Heart left ventricle (tissue), 13 donors: ENCODE measurements around the gene TGFB1.

Experiments used
- POLR2A ChIP-seq, 2 donors: fragments of 450-650 bp; IDR thresholded peaks; one replicate each; pipeline ENCODE4 v1.6.1; 2017; ENCODE audit warnings: antibody characterized with exemption in 2 of 2, mild to moderate bottlenecking in 2 of 2, moderate library complexity in 2 of 2
- TF ChIP-seq, protein P1 (sequence below), 12 donors: fragments of 200-600 bp; sonication (generic) in 4 of 12; IDR thresholded peaks; one replicate each; pipeline versions ENCODE4 v1.5.0 to v1.8.0; 2018 to 2022; ENCODE audit warnings: antibody characterized with exemption in 12 of 12, mild to moderate bottlenecking in 5 of 12
- donor health status: ischemic (EF 13 %, LVEDD 7.1; RV severe dilation, severe dysfunction).
- donor health status: DM: no; HTN: yes; CAD: no.
- donor health status: DM: no; HTN: no; CAD: no.
- donor health status: ischemic (EF 25% LVEDD 6.9; RV normal size, moderate dysfunction).
- donor health status: ischemic (EF 25% LVEDD 5.7; RV mildly dilated, moderate dysfunction).
- donor health status: ischemic (EF 35%, LVEDD 5.7; RV mildly dilated, moderate dysfunction).
- donor health status: nonischemic (EF 11% LVEDD 7.7; RV severe dilation, severe dysfunction).
- donor health status: DM: yes; HTN: yes; CAD: no.
- donor health status: PGD.
- donor health status: ischemic (EF 29% LVEDD 5.4; RV normal size, mild dysfunction).
- donor health status: nonischemic (EF 23%, LVEDD 6.1; RV moderate dilation, normal function).

DNA sequence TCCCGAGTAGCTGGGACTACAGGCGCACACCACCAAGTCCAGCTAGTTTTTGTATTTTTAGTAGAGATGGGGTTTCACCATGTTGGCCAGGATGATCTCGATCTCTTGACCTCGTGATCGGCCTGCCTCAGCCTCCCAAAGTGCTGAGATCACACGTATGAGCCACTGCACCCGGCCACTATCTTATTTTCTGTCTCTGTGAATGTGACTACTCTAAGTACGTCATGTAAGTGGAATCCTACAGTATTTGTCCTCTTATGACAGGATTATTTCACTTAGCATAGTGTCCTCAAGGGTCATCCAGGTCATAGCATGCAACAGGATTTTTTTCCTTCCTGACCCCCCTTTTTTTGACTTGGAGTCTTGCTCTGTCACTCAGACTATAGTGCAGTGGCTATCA is 17.8 kb upstream of the TGFB1 start:
- TF ChIP-seq, protein P1, sequence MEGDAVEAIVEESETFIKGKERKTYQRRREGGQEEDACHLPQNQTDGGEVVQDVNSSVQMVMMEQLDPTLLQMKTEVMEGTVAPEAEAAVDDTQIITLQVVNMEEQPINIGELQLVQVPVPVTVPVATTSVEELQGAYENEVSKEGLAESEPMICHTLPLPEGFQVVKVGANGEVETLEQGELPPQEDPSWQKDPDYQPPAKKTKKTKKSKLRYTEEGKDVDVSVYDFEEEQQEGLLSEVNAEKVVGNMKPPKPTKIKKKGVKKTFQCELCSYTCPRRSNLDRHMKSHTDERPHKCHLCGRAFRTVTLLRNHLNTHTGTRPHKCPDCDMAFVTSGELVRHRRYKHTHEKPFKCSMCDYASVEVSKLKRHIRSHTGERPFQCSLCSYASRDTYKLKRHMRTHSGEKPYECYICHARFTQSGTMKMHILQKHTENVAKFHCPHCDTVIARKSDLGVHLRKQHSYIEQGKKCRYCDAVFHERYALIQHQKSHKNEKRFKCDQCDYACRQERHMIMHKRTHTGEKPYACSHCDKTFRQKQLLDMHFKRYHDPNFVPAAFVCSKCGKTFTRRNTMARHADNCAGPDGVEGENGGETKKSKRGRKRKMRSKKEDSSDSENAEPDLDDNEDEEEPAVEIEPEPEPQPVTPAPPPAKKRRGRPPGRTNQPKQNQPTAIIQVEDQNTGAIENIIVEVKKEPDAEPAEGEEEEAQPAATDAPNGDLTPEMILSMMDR (IDR thresholded peaks at IDR 0.05): no peak
- TF ChIP-seq POLR2A (IDR thresholded peaks at IDR 0.05): no peak
